GM12874 (cell line): Measurements from ENCODE around the gene MED19.
A peak's percentile ranks its signal among the peaks of the same experiment; 100 is the strongest.

ENCODE experiments used
- CTCF ChIP-seq: IDR thresholded peaks from 2 replicates; pipeline ENCODE4 v1.5.1; 2011; ENCODE audit warnings: low read depth, mild to moderate bottlenecking, control low read depth, low read length, moderate library complexity; ENCODE audit not compliant: insufficient read depth

MED19 gene

DNA sequence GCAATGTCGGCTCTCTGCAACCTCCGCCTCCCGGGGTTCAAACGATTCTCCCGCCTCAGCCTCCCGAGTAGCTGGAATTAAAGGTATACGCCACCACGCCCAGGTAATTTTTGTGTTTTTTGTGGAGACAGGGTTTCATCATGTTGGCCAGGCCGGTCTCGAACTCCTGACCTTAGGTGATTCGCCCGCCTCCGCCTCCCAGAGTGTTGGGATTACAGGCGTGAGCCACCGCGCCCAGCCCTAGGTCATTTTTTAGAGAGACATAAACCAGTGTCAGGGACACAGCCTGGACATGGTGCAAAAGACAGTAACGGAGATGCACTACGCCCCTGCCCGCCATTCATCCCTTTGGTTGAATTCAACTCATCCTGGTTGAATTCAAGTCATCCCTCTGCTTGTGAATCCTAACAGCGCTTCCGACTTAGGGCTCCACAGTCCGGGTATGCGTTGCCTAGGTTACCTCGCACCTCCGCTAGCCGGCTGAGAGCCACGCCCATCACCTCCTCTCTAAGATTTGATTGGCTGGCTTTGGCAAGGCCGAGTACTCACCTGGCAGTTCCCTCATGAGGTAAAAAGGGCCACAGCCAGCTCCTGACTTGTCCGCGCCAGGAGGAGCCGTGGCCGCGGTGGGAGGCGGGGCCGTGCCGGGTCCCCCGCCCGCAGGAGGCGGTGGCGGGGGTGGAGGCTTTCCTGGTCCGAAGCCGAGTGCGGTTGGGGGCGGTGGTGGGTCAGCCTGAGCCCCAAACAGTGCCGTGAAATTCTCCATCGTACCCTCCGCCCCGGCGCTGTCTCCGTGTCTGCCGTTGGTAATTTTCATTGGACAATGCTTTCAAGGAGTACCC is at the start of gene MED19:
TSS of gene MED19 (minus strand) at position 802 of the 842 bp plus-strand sequence. CDS start at position 766, 36 bp downstream.
- no peak for TF ChIP-seq CTCF

DNA sequence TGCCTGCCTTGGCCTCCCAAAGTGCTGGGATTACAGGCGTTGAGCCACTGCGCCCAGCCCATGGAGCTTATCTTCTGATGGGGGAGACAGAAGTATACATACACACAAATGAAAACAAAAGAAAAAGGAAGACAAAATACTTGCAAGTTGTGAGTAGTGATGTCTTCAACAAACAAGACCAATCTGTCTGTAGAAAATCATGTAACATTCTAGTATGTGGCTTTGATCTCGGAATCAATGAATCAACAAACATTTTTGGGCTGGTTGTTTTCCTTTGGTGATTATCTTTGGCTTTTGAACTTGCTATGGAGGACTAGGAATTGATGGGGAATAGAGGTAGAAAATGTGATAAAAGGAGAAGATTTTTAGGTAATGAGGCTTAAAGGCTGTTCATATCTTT is 46.2 kb upstream of the MED19 start:
- no peak for TF ChIP-seq CTCF

GRCh38 chr11:57752954-57753353 is 40.9 kb upstream of the MED19 start:
- TF ChIP-seq CTCF, result no peak

DNA sequence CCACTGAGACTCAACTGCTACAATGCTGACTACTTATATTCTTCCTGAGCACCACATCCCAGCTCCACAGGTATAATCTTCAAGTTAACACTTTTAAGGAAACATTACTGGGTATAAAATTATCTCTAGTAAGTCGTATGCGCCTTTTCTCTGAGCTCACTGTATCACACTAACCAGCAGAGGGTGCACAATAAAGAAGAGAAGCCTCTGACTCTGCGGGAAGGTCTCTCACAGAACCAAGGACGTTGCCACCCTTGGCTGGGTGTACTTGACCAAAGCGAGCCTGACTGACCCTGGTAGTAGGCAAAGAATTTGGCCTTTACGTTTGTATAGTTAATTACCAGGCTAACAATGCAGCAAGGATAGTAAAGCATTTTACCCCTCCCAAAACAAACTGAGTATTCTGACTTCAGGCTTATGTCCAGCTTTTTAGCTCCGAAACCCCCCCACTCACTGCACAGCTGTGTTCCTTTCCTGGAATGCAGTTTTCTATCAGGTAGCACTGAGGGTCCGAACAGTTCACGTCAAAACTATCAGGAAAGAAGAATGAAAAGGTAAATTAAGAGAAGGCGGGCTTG is 39.8 kb upstream of the MED19 start, which contains the start of gene BTBD18:
TSS of gene BTBD18 (minus strand) at position 144 of the 578 bp plus-strand sequence. CDS start 631 bp downstream, outside the sequence.
- TF ChIP-seq CTCF, result 0 out of 2 replicates have a peak, but pooled peaks have one; percentile 19

DNA sequence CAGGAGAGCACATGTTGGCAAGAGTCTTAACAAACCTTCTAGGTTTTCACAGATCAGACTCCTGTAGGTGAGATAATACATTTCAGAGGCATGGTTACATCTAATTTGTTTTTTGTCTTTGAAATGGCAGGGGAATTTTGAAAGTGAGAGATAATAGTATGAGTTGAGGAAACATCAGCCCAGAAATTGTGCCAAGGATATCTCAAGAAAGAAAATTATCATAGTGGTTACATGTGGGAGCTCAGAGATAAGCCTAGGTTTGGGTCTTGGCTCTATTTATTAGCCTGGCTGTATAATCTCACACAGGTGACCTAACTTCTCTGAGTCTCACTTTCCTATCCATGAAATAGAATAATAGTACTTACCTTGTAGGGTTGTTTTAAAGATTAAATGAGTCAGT is 39.2 kb upstream of the MED19 start:
- TF ChIP-seq CTCF, result no peak

- TF ChIP-seq CTCF, result no peak
Observed at GRCh38 chr11:57746920-57747319, 34.9 kb upstream of the MED19 start.

DNA sequence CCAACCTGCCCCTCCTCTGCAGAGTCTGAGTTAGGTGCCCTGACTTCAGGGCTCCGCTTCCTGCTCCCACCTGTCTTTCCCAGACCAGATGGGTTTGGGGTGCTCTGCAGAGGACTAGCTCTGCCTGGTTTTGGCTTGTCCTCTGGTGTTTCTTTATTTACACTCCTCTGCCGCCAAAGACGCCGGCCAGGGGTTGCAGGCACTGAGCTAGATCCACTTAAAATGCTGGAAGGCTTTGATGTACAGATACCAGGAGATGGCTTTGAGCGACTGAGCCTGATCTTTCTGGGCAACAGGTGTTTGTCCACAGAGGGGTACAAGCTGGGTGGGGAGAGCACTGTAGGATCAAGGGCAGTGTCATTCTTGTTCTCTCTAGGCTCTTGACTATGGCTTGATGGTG is 33.2 kb upstream of the MED19 start:
- TF ChIP-seq CTCF, result no peak
